Stomach (tissue), 9 donors: ENCODE measurements around the gene PIGR. TPM values are rescaled to one million over a fixed set of nuclear protein-coding genes. Genes with fewer than 3 reads are reported as not detected.

Experiments used
- DNase-seq, 2 donors: peaks; one replicate each; pipeline versions ENCODE4 v3.0.0 to v3.0.0-alpha.2; 2013 to 2019
- H3K27ac ChIP-seq, 5 donors: fragments of 200-600 bp in 4 of 5; sonication (generic) in 4 of 5; one replicate each; pipeline ENCODE4 v1.5.1; 2013 to 2019; ENCODE audit warnings: mild to moderate bottlenecking in 1 of 5, moderate library complexity in 1 of 5
- H3K27me3 ChIP-seq, 3 donors: fragments of 200-600 bp; sonication (generic); one replicate each; pipeline ENCODE4 v1.5.1; 2017 to 2019; ENCODE audit warnings: mixed run types in 1 of 3
- H3K36me3 ChIP-seq, 4 donors: fragments of 200-600 bp; sonication (generic); 1 replicate in 3 of 4; 2 replicates in 1 of 4; pipeline ENCODE4 v1.5.1; 2016 to 2019
- H3K4me1 ChIP-seq, 4 donors: fragments of 200-600 bp; sonication (generic); one replicate each; pipeline ENCODE4 v1.5.1; 2016 to 2019
- H3K4me3 ChIP-seq, 4 donors: fragments of 200-600 bp; sonication (generic) in 3 of 4; one replicate each; pipeline ENCODE4 v1.5.1; 2016 to 2019; ENCODE audit warnings: mild to moderate bottlenecking in 1 of 4
- H3K9me3 ChIP-seq, 4 donors: fragments of 200-600 bp; sonication (generic); one replicate each; pipeline ENCODE4 v1.5.1; 2016 to 2019
- EP300 ChIP-seq: sonication (generic); formaldehyde crosslinking; IDR thresholded peaks from one replicate; pipeline ENCODE4 v1.6.1; 2017; ENCODE audit warnings: antibody characterized with exemption
- POLR2A ChIP-seq, 4 donors: fragments of 450-650 bp; IDR thresholded peaks; one replicate each; pipeline ENCODE4 v1.6.1; 2016; ENCODE audit warnings: antibody characterized with exemption in 4 of 4, control low read depth in 2 of 4, mild to moderate bottlenecking in 1 of 4, moderate library complexity in 1 of 4
- POLR2AphosphoS5 ChIP-seq, 3 donors: sonication (generic); formaldehyde crosslinking; IDR thresholded peaks; one replicate each; pipeline ENCODE4 v1.6.1; 2016; ENCODE audit warnings: antibody characterized with exemption in 3 of 3
- WGBS, 5 donors: extraction: QIAGEN DNeasy Blood & Tissue Kit in 3 of 5; methylation state at CpG; one replicate each; pipeline versions ENCODE4 v1.1.5 to v1.1.7; 2013 to 2018; 5-methylcytosine and 5-hydroxymethylcytosine counted together
- intact Hi-C: fragments of 100-400 bp; cut with DNase I; formaldehyde crosslinking; loops from one replicate; pipeline ENCODE4 v1.15.1; 2023; ENCODE audit warnings: low total_unique reads
- polyA plus RNA-seq, 3 donors: library from polyadenylated mRNA; stranded (reverse); fragments of 200-250 nt; gene quantifications; one replicate each; pipeline ENCODE4 v1.2.3, GENCODE V29; 2013
- total RNA-seq, 5 donors: library from RNA; depleted of rRNA; stranded (reverse); fragments of >200 nt; gene quantifications; one replicate each; pipeline versions ENCODE4 v1.1.0 to v1.2.3, GENCODE V29; 2014 to 2016
- TF ChIP-seq, protein P1 (sequence below), 7 experiments: fragments of 450-650 bp in 4 of 7; fragments of 200-600 bp in 3 of 7; sonication (generic) in 3 of 7; IDR thresholded peaks; one replicate each; pipeline ENCODE4 v1.5.1; 2016 to 2019; ENCODE audit warnings: antibody characterized with exemption in 7 of 7, control low read depth in 2 of 7, mild to moderate bottlenecking in 1 of 7
- donor health status: healthy with polysubstance abuse.
- donor health status: Bipolar disorder and iron deficiency.
- donor health status: healthy.

The PIGR gene
- total and polyA plus RNA-seq, 8 donors = 6.3 to 3,112 (median 163) TPM

DNA sequence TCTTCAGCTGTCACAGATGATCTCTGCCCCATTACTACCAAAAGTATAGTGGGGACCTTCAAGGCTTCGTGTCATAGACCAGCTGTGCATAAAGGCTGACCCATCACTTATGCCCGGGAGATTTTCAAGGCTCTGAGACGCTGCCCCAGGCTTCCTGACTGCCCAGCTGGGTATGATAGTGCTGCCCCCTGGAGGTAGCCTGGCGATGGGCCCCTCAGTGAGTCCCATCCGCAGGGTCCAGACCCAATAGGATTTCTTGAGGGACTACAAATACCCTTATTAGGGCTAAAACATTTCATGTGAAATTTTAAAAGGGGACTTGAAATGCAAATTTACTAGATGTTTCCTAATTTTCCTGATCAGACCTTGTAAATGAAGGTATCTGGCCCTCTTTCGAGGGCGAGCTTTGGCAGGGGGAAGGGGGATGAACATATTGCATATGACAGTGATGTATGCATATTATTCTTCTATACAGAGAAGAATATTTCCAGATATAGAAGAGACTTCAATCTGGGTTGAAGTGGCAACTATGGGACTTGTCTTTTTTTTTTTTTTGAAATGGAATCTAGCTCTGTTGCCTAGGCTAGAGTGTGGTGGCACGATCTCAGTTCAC, 12.8 kb downstream of the PIGR start:
- Histone ChIP-seq H3K27me3 (no peaks in the 10 kb centered on the region), H3K4me3 (no peak overlapping the region), H3K9me3 (no peaks in the 10 kb centered on the region), H3K27ac (no peak overlapping the region), H3K4me1 (peaks cover 0 to 28% (median 2%) of the 10 kb centered on the region in 4 donors), H3K36me3 (peaks cover 0 to 98% (median 43%) of the 10 kb centered on the region in 4 donors)
- DNase-seq = peak; percentile 56 to 57
- TF ChIP-seq, protein P1, sequence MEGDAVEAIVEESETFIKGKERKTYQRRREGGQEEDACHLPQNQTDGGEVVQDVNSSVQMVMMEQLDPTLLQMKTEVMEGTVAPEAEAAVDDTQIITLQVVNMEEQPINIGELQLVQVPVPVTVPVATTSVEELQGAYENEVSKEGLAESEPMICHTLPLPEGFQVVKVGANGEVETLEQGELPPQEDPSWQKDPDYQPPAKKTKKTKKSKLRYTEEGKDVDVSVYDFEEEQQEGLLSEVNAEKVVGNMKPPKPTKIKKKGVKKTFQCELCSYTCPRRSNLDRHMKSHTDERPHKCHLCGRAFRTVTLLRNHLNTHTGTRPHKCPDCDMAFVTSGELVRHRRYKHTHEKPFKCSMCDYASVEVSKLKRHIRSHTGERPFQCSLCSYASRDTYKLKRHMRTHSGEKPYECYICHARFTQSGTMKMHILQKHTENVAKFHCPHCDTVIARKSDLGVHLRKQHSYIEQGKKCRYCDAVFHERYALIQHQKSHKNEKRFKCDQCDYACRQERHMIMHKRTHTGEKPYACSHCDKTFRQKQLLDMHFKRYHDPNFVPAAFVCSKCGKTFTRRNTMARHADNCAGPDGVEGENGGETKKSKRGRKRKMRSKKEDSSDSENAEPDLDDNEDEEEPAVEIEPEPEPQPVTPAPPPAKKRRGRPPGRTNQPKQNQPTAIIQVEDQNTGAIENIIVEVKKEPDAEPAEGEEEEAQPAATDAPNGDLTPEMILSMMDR (IDR thresholded peaks at IDR 0.05) = peak in 4 of 7 experiments; percentile 21 to 61 (median 32)
- TF ChIP-seq POLR2A (IDR thresholded peaks at IDR 0.05) = no peak
- intact Hi-C loops = no loop called here
- WGBS, 5 donors = 65 to 71% (median 69%) methylated on average over 8 of the region's 8 CpGs

DNA sequence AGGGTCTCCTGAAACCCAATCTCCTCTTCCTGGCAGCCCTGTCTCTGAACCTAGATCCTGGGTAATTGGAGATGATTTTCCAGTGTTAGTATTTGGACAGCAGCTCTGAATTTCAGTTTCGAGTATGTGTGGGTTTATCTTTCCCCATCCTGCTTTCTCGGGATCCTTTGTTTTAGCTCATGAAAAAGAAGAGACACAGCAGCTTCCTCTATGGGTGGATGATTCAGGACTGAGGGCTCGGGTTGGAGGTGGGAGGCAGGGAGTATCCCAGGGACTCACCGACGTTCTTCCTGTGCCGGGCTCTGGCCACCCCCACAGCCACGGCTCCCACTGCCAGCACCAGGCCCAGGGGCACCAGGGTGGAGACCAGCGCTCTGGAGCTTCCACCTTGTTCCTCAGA, 14.1 kb downstream of the PIGR start:
- Histone ChIP-seq H3K4me1 (peaks cover 0 to 28% (median 4%) of the 10 kb centered on the region in 4 donors), H3K9me3 (no peaks in the 10 kb centered on the region), H3K36me3 (peaks cover 0 to 85% (median 37%) of the 10 kb centered on the region in 4 donors), H3K27ac (no peak overlapping the region), H3K27me3 (no peaks in the 10 kb centered on the region), H3K4me3 (no peak overlapping the region)
- TF ChIP-seq POLR2A (IDR thresholded peaks at IDR 0.05) (no peak), POLR2AphosphoS5 (IDR thresholded peaks at IDR 0.05) (no peak), EP300 (no peak)
- TF ChIP-seq, protein P1 (IDR thresholded peaks at IDR 0.05) = no peak
- whole genome bisulfite sequencing, 5 donors = 73 to 79% (median 75%) methylated on average over 7 to 8 of the region's 8 CpGs
- intact Hi-C loops = no loop called here
- no peak for DNase-seq

DNA sequence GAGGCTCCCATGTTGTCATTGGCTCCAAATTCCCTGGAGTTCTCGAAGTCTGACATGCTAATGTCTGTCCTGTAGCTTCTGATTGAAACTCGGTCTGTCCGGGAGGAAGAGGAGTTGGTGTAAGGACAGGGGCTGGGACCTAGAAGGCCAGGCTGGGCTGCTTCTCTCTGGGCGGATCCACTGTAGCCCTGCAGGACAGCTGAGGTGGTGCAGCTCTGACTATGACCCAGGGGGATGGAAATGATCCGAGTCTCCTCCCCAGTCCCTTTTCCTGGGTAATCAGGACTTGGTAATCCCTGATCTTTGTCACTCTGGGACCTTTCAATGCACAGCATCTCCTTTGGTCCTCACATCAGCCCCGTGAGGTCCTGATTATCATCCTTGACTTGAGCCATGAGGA, 14.6 kb downstream of the PIGR start:
- Histone ChIP-seq H3K9me3 (no peaks in the 10 kb centered on the region), H3K27ac (peak overlapping the region in 1 of 5 donors; percentile 18), H3K36me3 (peaks cover 0 to 81% (median 34%) of the 10 kb centered on the region in 4 donors), H3K27me3 (no peaks in the 10 kb centered on the region), H3K4me1 (peaks cover 0 to 24% (median 4%) of the 10 kb centered on the region in 4 donors), H3K4me3 (no peak overlapping the region)
- no peak for TF ChIP-seq EP300
- TF ChIP-seq POLR2A (IDR thresholded peaks at IDR 0.05) = no peak
- no peak for TF ChIP-seq POLR2AphosphoS5 (IDR thresholded peaks at IDR 0.05)
- TF ChIP-seq, protein P1 (IDR thresholded peaks at IDR 0.05) = no peak
- 84 to 90% (median 88%) methylated on average over 6 of the region's 6 CpGs for WGBS, 5 donors
- DNase-seq = no peak
- intact Hi-C loops = no loop called here

DNA sequence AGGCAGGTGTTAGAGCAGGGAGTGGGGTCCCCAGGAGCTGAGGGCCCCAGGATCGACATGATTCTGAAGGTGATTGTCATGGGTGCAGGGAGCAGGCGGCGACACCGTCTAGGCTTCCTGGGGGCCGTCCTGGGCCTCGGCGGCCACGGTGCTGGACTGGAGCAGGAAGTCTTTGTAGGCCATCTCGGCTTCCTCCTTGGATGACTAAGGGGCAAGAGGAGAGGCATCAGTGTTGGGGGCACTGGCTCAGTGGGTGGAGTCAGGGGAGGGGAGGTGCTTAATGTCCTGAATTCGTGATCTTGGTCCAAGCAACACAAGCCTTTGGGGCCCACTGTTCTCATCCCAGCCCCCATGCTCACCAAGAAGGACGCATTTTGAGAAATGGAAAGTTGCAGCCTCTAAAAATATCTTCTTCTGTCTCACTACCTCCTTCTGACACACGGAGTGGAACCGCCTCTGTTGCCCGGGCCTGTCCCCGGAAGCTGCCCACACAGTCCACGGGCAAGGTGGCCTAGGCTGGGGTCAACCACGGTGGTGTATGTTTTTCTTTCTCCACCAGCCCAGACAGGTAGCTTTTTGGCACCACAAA, 16.0 kb downstream of the PIGR start:
- no peak for TF ChIP-seq EP300
- Histone ChIP-seq H3K36me3 (peaks cover 0 to 67% (median 31%) of the 10 kb centered on the region in 4 donors), H3K4me1 (peaks cover 0 to 17% (median 4%) of the 10 kb centered on the region in 4 donors), H3K9me3 (no peaks in the 10 kb centered on the region), H3K4me3 (no peak overlapping the region), H3K27me3 (no peaks in the 10 kb centered on the region), H3K27ac (peak overlapping the region in 1 of 5 donors; percentile 13)
- intact Hi-C loops = no loop called here
- WGBS, 5 donors = 68 to 79% (median 72%) methylated on average over 10 to 17 of the region's 17 CpGs
- DNase-seq = peak in 1 of 2 donors; percentile 16

DNA sequence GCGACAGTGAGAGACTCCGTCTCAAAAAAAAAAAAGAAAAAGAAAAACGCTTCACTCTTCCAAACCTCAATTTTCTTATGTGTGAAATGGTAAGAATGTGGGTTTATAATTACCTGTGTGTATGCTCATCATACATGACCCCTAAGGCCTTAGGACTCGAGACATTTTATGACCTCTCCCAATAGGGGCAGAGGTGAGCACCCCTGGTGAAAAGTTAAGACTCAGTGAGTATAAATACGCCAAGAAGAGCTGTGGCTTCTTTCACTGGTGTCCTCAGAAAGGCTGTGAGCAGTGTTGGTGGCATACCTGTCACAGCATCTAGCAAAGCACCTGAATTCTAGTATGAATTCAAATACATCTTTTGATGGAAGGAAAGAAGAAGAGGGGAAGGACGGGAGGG, 16.7 kb downstream of the PIGR start:
- no peak for DNase-seq
- Histone ChIP-seq H3K9me3 (no peaks in the 10 kb centered on the region), H3K4me3 (no peak overlapping the region), H3K27me3 (no peaks in the 10 kb centered on the region), H3K27ac (no peak overlapping the region), H3K36me3 (peaks cover 0 to 59% (median 27%) of the 10 kb centered on the region in 4 donors), H3K4me1 (peaks cover 0 to 13% (median 4%) of the 10 kb centered on the region in 4 donors)
- TF ChIP-seq POLR2AphosphoS5 (IDR thresholded peaks at IDR 0.05) = no peak
- TF ChIP-seq POLR2A (IDR thresholded peaks at IDR 0.05) = no peak
- TF ChIP-seq EP300 = no peak
- TF ChIP-seq, protein P1 (IDR thresholded peaks at IDR 0.05) = no peak
- intact Hi-C loops = no loop called here
- 80 to 84% (median 82%) methylated on average over 6 of the region's 6 CpGs for WGBS, 5 donors
